ENCODE results near the gene NEBL. TPM values are rescaled to one million over a fixed set of nuclear protein-coding genes. Genes with fewer than 3 reads are reported as not detected.

The NEBL gene
- total RNA-seq, 1 donor from 2014 or later: 2.9 TPM

GRCh38 chr10:20898866-20899535 is 1.9 kb upstream of the NEBL start:
- DNase-seq: no peak

GRCh38 chr10:20893297-20893696 is 3.8 kb downstream of the NEBL start:
- DNase-seq: no peak

- DNase-seq: no peak
These were observed 4.3 kb downstream of the NEBL start for GRCh38 chr10:20892796-20893195.

GRCh38 chr10:20892011-20892585 is 5.0 kb downstream of the NEBL start:
- no peak for DNase-seq

GRCh38 chr10:20891338-20891714 is 5.8 kb downstream of the NEBL start:
- DNase-seq: no peak

- DNase-seq: peak; percentile 9
These were observed 6.4 kb downstream of the NEBL start for GRCh38 chr10:20890491-20891337.

GRCh38 chr10:20890009-20890408 is 7.1 kb downstream of the NEBL start:
- no peak for DNase-seq

GRCh38 chr10:20888620-20889330 is 8.3 kb downstream of the NEBL start:
- DNase-seq: no peak

GRCh38 chr10:20887706-20888555 is 9.2 kb downstream of the NEBL start:
- no peak for DNase-seq

- no peak for DNase-seq
These were observed 11.4 kb downstream of the NEBL start for GRCh38 chr10:20885678-20886077.

- DNase-seq: no peak
These were observed 13.6 kb downstream of the NEBL start for GRCh38 chr10:20883552-20883951.

GRCh38 chr10:20882091-20882490 is 15.0 kb downstream of the NEBL start:
- no peak for DNase-seq

- DNase-seq: no peak
These were observed 18.0 kb downstream of the NEBL start for GRCh38 chr10:20879136-20879535.

GRCh38 chr10:20877986-20878983 is 18.8 kb downstream of the NEBL start:
- no peak for DNase-seq

- no peak for DNase-seq
These were observed 19.6 kb downstream of the NEBL start for GRCh38 chr10:20877554-20877953.

GRCh38 chr10:20874261-20874660 is 22.9 kb downstream of the NEBL start:
- no peak for DNase-seq

GRCh38 chr10:20871970-20872369 is 25.1 kb downstream of the NEBL start:
- DNase-seq: no peak

GRCh38 chr10:20870834-20871233 is 26.3 kb downstream of the NEBL start:
- DNase-seq: no peak

GRCh38 chr10:20863008-20863407 is 34.1 kb downstream of the NEBL start:
- DNase-seq: no peak

- peak; percentile 68 for DNase-seq
These were observed 38.6 kb downstream of the NEBL start for GRCh38 chr10:20858292-20859124.

Data from dermis blood vessel endothelial cell (primary cell).